Superior temporal gyrus (tissue), 1 donor: ENCODE data around the gene BTBD2.

Source experiments
- DNase-seq: peaks from one replicate; pipeline ENCODE4 v3.0.0-alpha.2; 2016; ENCODE audit errors: extremely low spot score

The BTBD2 gene

DNA sequence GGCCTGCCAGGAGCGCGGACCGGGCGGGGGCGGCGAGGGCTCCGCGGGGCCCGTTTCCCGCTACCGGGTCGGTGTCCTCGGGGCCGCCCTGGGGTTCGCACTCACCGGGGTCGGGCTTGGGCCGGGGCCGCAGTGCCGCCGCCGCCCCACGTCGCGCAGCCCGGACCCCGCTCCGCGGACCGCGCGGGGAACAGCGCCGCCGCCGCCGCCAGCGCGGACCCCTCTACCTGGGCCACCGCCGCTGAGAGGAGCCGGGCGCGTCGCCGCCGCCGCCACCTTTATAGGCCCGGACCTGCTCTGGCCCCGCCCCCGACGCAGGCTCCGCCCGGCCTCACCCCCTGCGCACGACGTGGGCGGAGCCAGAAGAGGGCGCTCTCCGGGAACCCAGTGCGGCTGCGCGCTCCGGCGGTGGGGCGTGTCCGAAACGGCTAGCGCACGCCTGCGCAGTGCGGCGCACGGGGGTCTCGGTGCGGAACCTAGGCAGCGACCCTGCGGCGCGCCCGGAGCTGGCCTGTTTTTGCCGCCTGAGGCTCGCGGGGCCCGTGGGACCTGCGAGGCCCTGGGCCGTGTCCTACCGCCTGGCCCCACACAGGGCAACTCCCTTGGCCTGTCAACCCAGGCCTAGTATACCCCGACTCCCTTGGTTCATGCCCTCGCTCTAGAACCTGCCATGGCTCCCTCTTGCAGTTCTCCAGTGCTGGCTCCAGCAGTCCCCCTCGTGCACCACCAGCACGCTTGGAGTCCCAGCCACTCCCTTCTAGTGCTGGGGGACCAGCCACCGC is 35.7 kb upstream of the BTBD2 start, which contains the start of gene MKNK2:
Gene MKNK2, minus strand, starts transcription at position 254 of the 782 bp plus-strand sequence. CDS start 393 bp downstream, outside the sequence.
- DNase-seq: peak; percentile 94

DNA sequence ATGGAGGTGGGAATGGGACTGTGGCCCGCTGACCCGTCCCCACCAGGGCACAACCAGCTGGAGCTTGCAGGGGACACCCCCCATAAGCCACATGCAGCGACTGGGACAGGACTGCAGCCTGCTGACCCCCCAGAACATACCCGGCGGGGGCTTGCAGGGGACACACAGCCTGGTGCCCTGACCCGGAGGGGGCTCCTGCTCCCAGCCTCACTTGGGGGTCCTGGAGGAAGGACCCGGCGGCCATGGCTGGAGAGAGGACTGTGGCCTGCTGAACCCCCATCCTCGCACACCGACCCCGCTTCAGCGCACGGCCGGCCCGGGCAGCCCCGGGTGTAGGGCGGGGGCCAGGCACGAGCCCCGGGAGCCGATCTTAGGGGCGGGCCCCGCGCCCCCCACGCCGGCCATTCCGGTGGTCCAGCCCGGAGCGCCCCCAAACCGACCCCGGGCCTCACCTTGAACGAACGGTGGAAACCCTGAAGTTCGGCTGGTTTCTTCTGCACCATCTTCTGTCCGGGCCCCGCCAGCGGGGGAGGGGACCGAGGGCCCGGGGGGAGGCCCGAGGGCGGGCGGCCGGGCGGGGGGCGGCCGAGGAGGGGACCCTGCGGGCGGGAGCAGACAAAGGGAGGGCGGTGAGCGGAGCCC is 35.0 kb upstream of the BTBD2 start:
- no peak for DNase-seq

DNA sequence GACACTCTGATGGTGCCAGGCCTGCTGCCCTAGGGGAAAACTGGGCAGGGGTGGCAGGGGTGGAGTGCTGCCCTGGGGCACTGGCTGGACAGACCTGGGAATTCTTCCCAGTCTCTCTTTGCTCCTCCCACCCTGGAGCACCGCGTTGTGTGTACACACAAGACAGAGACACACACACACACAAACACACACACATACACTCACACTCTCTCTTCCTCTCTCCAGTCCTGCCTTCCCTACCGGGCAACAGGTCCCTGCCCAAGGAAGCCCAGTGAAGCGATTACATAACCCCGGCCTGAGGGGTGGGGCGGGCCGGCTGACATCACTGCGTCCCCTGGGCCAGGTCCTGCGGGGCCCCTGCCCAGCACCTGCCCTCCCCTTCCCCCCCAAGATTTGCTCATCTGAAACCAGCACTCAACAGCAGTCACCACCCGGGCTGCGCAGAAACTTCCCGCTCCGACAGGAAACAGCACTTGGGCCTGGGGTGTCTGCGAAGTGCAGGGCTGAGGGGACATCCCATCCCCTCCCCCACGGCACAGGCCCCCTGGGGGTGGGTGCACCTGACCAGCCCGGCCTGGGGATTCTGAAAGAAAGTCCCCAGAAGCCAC is 34.3 kb upstream of the BTBD2 start:
- peak; percentile 68 for DNase-seq

DNA sequence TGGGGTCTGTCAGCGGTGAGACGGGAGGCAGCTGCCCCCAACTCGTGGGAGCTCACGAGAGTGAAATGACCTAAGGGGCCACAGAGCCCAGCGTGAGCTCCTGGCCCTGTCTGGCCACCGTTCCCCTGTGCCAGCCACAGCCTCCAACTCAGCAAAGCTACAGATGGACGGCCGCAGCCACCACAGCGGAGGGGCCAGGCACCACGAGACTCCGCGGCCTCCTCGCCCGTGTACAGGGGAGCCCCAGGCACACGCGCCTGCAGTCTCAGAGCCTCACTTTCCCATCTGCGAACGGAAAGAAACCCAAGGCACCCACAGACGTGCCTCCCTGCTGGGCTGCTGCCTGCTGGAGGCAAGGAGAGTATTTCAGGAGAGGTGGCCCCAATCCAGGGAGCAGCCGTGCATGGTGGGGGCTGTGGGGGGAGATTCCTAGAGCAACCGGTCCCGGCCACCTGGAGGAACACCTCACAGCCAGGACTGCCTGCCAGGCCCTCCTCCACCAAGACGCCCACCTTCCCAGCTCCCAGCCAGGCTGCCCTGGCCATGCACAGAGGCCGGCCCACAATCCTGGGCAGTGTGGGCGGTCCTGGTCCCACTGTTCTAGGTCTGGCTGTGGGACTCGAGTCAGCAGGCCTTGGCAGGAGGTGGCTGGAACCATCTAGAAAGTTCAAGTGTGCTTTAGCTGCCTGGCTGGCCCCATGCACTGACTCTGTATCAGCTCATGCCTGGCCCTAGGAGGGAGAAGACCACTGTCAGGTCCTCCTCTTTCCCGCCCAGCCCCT is 33.6 kb upstream of the BTBD2 start:
- DNase-seq: no peak

DNA sequence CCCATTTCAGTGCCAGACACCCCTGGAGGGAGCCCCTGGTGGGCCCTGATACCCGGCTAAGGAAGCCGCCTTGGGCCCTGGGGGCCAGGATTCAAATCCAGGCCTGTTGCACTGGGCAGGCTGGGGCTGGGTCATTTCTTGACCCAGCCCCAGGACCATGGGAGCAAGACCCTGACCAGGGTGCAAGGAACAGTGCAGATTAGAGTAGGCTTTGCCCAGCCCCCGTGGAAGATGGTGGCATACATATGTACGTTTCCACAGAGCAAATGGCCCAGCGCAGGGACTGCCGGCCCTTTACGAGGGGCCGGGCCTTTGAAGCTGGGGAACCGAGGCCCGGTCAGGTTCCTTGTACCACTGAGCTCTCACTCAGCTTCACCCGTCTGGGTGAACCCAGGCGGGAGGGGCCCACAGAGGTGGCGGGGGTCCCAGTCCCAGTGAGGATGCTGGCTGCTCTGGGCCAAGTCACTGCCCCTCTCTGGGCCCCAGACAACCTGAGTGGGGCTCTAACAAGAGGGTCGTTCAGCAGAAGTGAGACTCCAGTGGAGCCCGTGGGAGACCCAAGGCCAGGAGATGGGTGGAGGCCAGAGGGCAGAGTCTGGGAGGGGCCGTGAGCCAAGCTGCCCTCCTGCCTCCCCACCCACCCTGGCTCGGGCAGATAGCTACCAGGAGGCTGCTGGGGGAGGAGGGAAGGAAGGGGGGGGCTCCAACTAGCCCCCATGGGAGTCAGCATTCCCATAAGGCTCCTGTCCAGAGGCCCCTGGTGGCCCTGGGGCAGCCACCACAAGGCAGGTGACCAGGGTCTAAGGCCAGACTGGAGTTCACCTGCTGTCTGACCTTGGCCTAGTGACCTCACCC is 32.8 kb upstream of the BTBD2 start:
- no peak for DNase-seq

DNA sequence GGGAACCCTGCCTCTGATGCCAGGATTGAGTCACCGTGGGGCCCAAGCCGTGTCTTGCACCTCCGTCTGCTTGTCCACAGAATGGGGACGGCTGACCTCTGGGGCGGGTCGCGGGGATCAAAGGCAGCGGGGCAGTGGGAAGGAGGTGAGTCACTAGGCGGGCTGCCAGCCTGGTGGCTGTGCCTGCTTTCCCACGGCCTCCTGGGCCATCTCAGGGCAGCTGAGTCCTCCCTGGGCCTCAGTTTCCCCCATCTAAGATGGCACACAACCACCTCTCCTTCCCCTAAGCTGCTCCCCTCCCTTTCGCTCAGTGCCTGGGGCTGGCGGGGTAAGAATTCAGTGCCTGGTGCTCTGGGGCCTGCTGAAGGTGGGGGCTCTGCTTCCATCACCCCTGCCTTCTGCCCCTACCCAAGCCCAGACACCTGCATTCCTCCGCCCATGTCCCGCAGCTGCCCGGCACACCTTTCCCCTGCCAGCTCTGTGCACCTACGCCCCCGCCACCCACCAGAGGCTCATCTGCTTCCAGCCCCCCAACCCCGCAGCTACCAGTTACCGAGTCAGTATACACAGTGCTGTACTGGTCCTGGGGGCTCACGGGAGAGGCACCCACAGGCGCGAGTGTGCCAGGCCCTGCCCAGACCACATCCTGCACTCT is 32.1 kb upstream of the BTBD2 start:
- DNase-seq: no peak

DNA sequence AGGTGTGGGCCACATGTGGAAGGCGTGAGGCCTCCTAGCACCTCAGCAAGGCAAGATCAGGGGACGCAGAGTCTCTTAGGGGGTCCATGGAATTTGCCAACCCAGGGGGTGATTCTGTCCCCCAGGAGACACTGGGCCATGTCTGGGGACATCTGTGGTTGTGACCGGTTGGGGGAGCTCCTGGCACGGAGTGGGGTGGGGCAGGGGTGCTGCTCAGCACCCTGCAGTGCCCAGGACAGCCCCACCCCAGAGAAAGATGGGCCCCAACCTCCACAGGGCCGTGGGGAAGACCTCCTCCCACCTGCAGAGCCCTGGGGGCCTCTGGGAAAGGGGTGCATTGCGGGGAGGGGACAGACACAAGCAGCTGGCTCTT is 31.5 kb upstream of the BTBD2 start:
- no peak for DNase-seq

DNA sequence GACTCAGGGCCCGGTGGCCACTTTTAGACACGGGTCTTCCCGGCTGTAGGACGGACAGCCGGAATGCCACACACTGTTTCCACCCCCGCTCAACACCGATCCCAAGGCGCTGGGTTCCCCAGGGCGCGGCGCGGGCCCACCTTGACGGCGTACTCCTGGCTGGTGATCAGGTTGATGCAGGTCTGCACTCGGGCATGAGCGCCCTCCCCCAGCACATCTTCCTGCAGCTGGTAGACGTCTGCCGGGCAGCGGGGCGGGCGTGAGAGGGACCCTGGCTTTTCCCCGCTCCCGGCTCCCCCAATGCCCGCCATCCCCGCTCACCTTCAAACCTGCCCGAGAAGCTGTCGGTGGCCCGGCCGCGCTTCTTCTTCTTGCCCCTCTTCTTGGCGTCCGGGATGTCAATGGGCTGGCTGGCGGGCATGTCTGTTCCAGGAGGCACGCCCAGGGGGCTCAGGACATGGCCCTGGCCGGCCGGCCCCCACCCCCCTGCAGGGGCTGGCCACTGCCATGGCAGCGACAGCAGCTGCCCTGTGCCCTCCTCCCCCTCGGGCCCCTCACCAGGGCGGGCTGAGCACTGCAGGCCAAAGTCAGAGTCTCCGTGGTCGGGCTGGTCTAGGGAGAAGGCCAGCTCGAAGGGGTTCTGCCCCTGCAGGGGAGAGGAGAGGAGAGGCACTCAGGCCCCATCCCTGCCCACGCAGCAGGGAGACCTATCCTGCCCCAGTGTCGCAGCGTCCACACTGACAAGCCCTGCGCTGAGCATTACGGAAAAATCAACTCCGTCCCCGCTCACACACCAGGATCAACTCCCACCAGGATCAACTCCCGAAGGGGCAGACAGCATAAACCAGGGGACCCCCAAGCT is 30.8 kb upstream of the BTBD2 start:
- DNase-seq: no peak

DNA sequence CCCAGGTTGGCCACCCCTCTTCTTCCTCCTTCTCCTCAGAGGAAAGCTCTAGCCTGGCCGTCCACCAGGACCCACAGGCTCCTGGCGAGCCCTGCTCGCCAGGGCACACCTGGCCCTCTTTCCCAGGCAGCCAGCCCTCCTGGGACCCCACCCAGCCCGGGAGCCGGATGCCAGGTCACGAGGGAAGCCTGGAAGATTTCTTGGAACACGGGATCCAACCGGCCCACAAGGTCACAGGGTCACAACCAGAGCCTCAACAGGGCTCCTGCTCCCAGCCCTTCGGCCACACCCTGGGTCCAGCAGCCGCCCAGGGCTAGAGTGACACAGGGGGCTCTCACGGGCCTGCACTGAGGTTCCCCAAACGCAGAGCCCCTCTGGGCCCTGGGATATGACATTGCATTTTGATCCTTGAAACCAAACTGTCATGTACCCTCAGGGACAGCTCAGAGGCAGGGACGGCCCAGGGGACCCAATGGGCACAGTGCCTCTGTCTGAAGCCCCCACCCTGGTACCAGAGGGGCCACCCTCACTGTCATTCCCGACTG is 30.1 kb upstream of the BTBD2 start:
- DNase-seq: no peak

DNA sequence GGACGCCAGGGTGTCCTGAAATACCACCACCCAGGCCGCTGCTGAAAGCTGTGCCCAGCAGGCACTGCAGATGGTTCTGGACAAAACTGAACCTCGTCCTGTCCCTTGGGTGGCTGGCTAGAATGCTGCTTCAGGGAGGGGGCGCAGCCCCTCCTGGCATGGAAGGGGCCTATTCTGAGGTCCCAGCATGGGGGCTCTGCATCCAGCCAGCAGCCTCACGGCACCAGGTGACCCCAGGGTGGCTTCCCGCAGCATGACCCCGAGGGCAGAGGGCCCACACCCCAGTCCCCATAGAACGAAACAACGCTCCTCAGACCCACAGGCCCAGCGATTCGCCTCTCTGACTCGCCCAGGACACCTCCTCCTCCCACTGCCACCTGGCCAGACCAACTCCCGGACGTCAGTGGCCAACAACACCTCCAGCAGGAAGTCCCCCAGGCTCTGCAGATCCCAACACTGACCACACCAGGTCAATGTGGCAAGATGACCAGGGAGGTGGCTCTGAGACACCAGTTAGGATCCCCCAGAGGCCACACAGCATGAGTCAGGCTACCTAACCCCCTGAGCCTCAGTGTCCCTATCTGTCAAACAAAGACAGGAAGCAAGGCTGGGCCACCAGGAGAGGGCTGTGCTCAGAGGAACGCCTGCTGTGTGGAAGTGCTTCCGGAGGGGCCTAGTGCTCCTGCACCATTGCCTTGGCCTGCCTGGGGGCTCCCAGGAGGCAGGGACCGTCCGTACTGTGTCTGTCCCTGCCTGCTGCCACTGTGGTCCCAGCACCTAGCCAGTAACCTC is 29.4 kb upstream of the BTBD2 start:
- DNase-seq: no peak

DNA sequence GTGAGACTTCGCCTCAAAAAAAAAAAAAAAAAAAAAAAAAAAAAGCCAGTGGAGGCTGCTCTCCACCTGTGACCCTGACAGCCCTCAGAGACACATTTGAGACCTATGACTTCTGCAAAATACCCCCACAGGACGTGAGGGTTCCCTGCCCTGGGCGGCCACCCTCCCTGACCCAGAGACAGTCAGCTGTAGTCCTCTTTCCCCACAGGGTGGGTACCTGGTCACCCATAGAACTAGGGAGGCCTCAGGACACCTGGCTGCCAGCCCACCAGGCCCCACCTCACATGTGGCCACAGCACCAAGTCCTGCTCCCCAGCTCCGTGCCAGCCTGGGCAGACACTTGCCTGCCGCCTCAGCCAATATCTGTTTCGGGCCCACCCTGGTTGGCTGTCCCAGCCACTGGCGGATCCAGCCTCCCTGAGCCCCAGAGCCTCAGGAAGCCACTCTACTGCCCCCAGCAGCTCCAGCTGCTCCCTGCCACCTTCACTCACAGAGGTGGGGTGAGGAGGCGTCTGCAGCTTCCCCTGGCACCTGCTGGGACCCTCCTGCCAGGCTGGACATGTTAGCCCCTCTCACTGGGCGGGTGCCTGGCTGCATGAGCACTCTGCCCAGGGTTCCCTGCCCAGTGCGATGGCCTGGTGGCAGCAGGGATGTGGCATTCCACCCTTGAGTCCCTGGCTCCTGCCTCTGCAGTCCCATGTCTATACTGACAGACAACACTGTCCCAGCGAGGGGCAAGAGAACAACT is 28.6 kb upstream of the BTBD2 start:
- DNase-seq: no peak

DNA sequence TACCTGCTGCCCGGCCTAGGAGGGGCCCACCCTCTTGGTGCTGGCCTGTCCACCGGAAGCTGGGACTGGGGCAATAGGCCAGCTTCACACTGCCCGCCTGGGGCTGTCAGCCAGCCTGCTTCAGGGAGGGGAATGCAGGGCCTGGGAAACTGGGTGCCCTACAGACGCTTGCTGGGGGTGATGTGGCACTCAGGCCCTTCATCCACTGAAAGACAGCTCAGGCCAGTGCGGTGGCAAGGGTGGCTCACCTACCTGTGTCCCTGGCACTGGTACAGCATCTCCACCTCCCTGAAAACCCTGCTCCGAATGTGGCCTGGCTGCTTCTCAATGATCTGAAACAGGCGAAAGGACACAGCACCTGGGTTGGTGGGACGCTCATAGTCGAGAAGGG is 27.7 kb upstream of the BTBD2 start:
- no peak for DNase-seq

DNA sequence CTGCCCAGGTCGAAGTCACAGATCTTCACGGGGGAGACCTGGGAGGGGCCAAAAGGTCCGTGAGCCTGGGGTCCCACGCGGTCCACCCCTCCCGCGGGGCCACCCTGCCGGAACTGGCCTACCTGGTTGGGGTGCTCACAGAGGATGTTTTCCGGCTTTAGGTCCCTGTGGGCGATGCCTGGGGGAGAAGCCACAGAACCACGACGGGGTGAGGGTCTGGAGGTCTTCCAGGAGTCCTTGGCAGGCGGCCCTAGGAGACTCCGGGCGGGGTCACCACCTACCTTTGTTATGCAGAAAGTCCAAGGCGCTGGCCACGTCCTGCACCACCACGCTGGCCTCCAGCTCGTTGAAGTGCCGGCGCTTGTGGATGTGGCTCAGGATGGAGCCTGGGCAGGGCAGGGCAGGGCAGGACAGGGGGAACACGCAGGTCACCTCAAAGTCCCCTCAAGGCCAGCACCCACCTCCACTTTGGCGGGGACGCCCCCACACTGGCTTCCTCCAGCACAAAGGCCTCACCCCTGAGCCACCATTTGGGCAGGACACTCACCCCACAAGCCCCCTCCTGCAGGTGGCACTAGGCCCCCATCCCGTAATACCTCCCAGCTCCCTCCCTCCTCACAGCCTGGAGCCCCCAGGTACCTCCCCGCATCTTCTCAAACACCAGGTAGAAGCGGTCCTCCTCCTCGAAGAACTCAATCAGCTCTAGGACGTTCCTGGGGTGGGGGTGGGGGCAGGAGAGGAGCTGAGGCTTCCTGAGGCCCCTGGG is 27.2 kb upstream of the BTBD2 start:
- DNase-seq: no peak

DNA sequence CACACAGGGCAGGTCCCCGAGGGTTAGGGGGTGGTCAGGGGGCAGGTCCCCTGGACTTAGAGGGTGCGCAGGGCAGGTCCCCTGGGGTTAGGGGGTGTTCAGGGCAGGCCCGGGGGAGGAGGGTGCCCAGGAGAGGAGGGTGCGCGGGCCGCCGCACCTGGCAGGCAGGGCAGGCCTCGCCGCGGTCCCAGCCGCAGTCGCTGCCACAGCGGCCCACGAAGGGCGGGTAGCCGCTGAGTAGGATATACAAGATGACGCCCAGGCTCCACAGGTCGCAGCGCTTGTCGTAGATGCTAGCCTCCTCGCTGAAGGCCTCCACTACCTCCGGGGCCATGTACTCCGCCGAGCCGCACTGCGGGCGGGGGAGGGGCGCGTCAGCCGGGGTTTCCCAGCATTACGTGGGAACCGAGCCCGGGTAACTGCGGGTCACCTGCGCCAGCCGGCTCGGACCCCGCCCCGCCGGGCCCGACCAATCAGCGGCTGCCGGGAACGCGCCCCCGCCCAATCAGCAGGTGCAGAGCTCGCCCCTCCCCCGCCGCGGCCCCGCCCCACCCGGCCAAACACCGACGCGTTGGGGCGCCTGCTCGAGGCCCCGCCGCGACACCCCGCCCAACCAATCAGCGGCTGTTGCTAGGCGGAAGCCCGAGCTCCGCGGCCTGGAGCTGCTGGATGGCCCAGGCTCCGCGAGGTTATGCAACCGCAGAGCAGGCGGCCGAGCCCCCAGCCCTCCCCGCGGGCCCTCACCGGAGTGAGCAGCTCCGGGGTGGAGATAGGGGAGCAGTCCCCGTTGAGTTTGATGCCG is 26.4 kb upstream of the BTBD2 start:
- DNase-seq: peak; percentile 90

DNA sequence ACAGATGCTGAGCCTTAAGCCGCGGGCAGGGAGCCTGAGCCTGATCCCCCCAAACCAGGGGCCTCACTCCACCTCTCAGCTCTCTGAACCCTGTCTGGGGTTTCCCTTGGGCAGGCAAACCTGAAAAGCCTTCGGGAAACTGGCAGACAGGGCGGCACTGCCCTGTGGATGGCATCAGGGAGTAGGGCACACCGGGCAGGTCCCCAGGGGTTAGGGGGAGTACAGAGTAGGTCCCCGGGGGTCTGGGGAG is 25.8 kb upstream of the BTBD2 start:
- DNase-seq: no peak

DNA sequence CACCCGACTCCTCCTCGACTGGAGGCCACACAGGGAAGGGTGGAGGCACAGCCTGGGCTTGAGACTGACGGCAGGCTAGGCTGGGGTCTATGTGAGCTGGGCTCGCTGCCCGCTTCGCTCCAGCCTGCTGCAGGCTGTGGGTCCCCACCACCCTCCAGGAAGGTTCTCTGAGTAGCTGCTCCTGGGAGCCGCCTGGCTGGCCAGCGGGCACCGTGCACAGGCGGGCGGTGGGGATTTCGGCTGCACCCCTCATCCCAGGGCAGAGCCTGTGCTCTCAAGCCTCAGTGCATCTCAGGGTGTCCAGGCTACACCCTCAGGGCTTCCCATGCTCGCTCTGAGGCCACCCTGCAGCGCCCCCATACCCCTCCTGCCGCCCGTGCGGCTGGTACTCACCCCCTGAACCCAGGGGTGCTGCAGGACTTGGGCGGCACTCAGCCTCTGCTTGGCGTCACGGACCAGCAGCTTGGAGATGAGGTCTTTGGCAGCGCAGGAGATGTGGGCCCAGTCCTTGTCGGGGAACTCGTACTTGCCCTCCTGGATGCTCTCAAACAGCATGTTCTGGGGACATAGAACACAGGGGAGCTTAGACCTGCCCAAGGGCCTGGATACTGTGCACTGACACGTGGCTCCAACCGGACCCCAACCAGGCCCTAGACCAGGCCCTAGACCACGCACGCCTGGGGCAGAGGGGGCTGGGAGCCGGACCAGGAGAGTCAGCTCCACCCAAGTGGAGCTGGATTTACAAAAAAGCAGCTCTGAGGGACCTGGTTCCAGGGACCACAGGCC is 25.3 kb upstream of the BTBD2 start:
- no peak for DNase-seq
